ENCODE measurements around the gene ATG3. TPM values are rescaled to one million over a fixed set of nuclear protein-coding genes. Genes with fewer than 3 reads are reported as not detected.

ATG3 gene
- total and polyA plus RNA-seq, 8 donors, result 25.7 to 76.2 (median 51.3) TPM

- H3K36me3 ChIP-seq, result peaks cover 6 to 82% (median 59%) of the 10 kb centered on the region in 4 donors
- no peaks in the 10 kb centered on the region for H3K9me3 ChIP-seq
- TF ChIP-seq POLR2A (IDR thresholded peaks at IDR 0.05), result no peak
- TF ChIP-seq EP300 (IDR thresholded peaks at IDR 0.05), result no peak
- TF ChIP-seq POLR2AphosphoS5 (IDR thresholded peaks at IDR 0.05), result no peak
- TF ChIP-seq, protein P1, sequence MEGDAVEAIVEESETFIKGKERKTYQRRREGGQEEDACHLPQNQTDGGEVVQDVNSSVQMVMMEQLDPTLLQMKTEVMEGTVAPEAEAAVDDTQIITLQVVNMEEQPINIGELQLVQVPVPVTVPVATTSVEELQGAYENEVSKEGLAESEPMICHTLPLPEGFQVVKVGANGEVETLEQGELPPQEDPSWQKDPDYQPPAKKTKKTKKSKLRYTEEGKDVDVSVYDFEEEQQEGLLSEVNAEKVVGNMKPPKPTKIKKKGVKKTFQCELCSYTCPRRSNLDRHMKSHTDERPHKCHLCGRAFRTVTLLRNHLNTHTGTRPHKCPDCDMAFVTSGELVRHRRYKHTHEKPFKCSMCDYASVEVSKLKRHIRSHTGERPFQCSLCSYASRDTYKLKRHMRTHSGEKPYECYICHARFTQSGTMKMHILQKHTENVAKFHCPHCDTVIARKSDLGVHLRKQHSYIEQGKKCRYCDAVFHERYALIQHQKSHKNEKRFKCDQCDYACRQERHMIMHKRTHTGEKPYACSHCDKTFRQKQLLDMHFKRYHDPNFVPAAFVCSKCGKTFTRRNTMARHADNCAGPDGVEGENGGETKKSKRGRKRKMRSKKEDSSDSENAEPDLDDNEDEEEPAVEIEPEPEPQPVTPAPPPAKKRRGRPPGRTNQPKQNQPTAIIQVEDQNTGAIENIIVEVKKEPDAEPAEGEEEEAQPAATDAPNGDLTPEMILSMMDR (IDR thresholded peaks at IDR 0.05), result no peak
- no peak for DNase-seq
- no peaks in the 10 kb centered on the region for H3K27me3 ChIP-seq
- H3K4me1 ChIP-seq, result no peaks in the 10 kb centered on the region
- no peak overlapping the region for H3K4me3 ChIP-seq
- no peak overlapping the region for H3K27ac ChIP-seq
- 88 to 95% (median 94%) methylated on average over 1 of the region's 1 CpG for WGBS, 5 donors
- intact Hi-C loops (cut with DNase I; ENCODE audit: low total_unique reads), result no loop called here
Measured at GRCh38 chr3:112587336-112587735, 25.6 kb upstream of the ATG3 start.

DNA sequence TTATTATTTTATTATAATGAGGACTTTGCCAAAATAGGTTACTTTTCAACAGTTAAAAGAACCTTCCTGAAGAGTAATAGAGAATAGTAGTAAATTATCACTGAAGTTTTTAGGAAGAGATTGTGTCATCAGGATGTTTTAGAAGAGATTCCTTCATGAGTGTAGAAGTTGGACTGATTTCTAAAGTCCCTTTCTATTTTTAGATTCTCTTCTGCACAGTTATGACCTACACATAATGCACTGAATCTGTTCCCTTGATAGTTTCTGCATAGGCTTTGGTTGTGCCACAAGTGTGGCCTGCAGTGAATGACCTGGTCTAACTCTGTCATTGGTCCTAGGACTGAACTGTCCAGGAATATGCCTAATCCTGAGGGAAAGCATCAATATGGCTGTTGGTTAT lies 24.0 kb upstream of the ATG3 start:
- no peak overlapping the region for H3K27ac ChIP-seq
- H3K9me3 ChIP-seq, result no peaks in the 10 kb centered on the region
- intact Hi-C loops (cut with DNase I; ENCODE audit: low total_unique reads), result no loop called here

GRCh38 chr3:112583105-112583504 lies 21.3 kb upstream of the ATG3 start:
- Histone ChIP-seq H3K4me3 (no peak overlapping the region), H3K9me3 (no peaks in the 10 kb centered on the region), H3K36me3 (peaks cover 6 to 79% (median 75%) of the 10 kb centered on the region in 4 donors), H3K27me3 (no peaks in the 10 kb centered on the region), H3K27ac (no peak overlapping the region), H3K4me1 (no peaks in the 10 kb centered on the region)
- intact Hi-C loops (cut with DNase I; ENCODE audit: low total_unique reads), result no loop called here
- no peak for DNase-seq
- TF ChIP-seq POLR2A (IDR thresholded peaks at IDR 0.05) (no peak), POLR2AphosphoS5 (IDR thresholded peaks at IDR 0.05) (no peak), EP300 (IDR thresholded peaks at IDR 0.05) (no peak)
- TF ChIP-seq, protein P1 (IDR thresholded peaks at IDR 0.05), result no peak
- 71 to 84% (median 81%) methylated on average over 3 of the region's 3 CpGs for WGBS, 5 donors

More for the DNA sequence above, 24.0 kb upstream of the ATG3 start:
- Histone ChIP-seq H3K4me3 (no peak overlapping the region), H3K4me1 (no peaks in the 10 kb centered on the region), H3K36me3 (peaks cover 6 to 85% (median 66%) of the 10 kb centered on the region in 4 donors), H3K27me3 (no peaks in the 10 kb centered on the region)
- TF ChIP-seq, protein P1 (IDR thresholded peaks at IDR 0.05), result no peak
- TF ChIP-seq POLR2A (IDR thresholded peaks at IDR 0.05), result no peak
- DNase-seq, result no peak

DNA sequence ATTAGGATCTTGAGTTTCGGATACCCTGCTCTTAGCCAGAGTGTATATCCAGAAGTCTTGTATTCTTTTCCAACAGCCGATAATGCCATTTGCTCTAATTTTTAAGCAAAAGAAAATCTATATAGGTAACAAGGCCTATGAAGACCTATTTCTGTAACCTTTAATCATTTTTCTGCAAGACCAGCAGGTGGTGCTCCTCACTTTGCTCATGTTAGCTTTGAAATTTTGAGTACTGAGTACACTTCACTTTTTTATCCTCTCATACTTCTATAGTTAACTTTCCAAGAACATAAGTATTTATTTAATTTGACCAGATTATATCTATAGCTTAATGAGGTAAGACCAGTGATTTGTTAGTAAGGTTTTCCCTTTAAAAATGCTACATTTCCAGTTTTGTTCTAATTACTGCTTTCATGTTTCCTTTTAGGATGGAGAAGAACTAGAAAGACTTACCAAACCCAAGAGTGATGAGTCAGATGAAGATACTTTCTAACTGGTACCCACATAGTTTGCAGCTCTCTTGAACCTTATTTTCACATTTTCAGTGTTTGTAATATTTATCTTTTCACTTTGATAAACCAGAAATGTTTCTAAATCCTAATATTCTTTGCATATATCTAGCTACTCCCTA lies 20.6 kb upstream of the ATG3 start:
- H3K27me3 ChIP-seq, result no peaks in the 10 kb centered on the region
- 72 to 83% (median 77%) methylated on average over 2 of the region's 2 CpGs for WGBS, 5 donors
- H3K4me3 ChIP-seq, result no peak overlapping the region
- H3K36me3 ChIP-seq, result peaks cover 6 to 76% (median 74%) of the 10 kb centered on the region in 4 donors
- DNase-seq, result peak in 1 of 2 donors; percentile 84
- intact Hi-C loops (cut with DNase I; ENCODE audit: low total_unique reads), result no loop called here
- H3K27ac ChIP-seq, result no peak overlapping the region
- TF ChIP-seq EP300 (IDR thresholded peaks at IDR 0.05) (no peak), POLR2A (IDR thresholded peaks at IDR 0.05) (no peak), POLR2AphosphoS5 (IDR thresholded peaks at IDR 0.05) (no peak)
- TF ChIP-seq, protein P1 (IDR thresholded peaks at IDR 0.05), result peak in 4 of 7 experiments; percentile 14 to 35 (median 32)
- no peaks in the 10 kb centered on the region for H3K4me1 ChIP-seq
- H3K9me3 ChIP-seq, result no peaks in the 10 kb centered on the region

Measured in stomach (tissue), 9 donors.